Epithelial cell of esophagus (primary cell): ENCODE data around the gene SAFB.
A peak's percentile ranks its signal among the peaks of the same experiment; 100 is the strongest.

Source experiments
- DNase-seq: peaks from one replicate; pipeline ENCODE4 v3.0.0; 2010; ENCODE audit warnings: low read depth
- H3K4me3 ChIP-seq: 2 replicates; pipeline ENCODE4 v1.5.1; 2011; ENCODE audit warnings: mild to moderate bottlenecking, low read length, control low read depth
- CTCF ChIP-seq: IDR thresholded peaks from 2 replicates; pipeline ENCODE4 v1.5.1; 2011; ENCODE audit warnings: low read depth, mild to moderate bottlenecking, low read length, control low read depth, inconsistent platforms; ENCODE audit not compliant: insufficient read depth; ENCODE audit errors: missing control alignments

The SAFB gene

GRCh38 chr19:5672708-5673459 is 50.0 kb downstream of the SAFB start:
- TF ChIP-seq CTCF, result no peak
- DNase-seq, result no peak
- H3K4me3 ChIP-seq, result no peak overlapping the region

- DNase-seq, result no peak
- no peak overlapping the region for H3K4me3 ChIP-seq
- TF ChIP-seq CTCF, result no peak
These were observed 50.9 kb downstream of the SAFB start for GRCh38 chr19:5673752-5674151.

- TF ChIP-seq CTCF, result no peak
- peak; percentile 32 for DNase-seq
- no peak overlapping the region for H3K4me3 ChIP-seq
These were observed 51.8 kb downstream of the SAFB start for GRCh38 chr19:5674714-5675113.

GRCh38 chr19:5676105-5676771 is 53.4 kb downstream of the SAFB start:
- H3K4me3 ChIP-seq, result no peak overlapping the region
- no peak for DNase-seq

GRCh38 chr19:5676772-5677105 is 53.9 kb downstream of the SAFB start:
- DNase-seq, result no peak
- H3K4me3 ChIP-seq, result no peak overlapping the region

More at GRCh38 chr19:5676105-5676771, 53.4 kb downstream of the SAFB start:
- no peak for TF ChIP-seq CTCF

GRCh38 chr19:5677136-5677535 is 54.3 kb downstream of the SAFB start:
- no peak for DNase-seq
- no peak overlapping the region for H3K4me3 ChIP-seq
- no peak for TF ChIP-seq CTCF

More at GRCh38 chr19:5676772-5677105, 53.9 kb downstream of the SAFB start:
- no peak for TF ChIP-seq CTCF

GRCh38 chr19:5677580-5677979 is 54.7 kb downstream of the SAFB start:
- DNase-seq, result no peak
- no peak overlapping the region for H3K4me3 ChIP-seq
- no peak for TF ChIP-seq CTCF
